Breast epithelium (tissue), 4 donors: ENCODE results near the gene CLDN9. TPM values are rescaled to one million over a fixed set of nuclear protein-coding genes. Genes with fewer than 3 reads are reported as not detected.

Experiments
- DNase-seq, 2 donors: peaks; one replicate each; pipeline ENCODE4 v3.0.0-alpha.2; 2019; ENCODE audit warnings: low spot score in 2 of 2
- H3K27ac ChIP-seq, 2 donors: fragments of 200-600 bp; sonication (generic) in 1 of 2; one replicate each; pipeline ENCODE4 v1.5.1; 2016 to 2019; ENCODE audit warnings: mild to moderate bottlenecking in 1 of 2
- H3K27me3 ChIP-seq, 2 donors: fragments of 200-600 bp; sonication (generic) in 1 of 2; one replicate each; pipeline versions ENCODE4 v1.5.1 to v1.6.0; 2017 to 2019; ENCODE audit warnings: control low read depth in 1 of 2, mild to moderate bottlenecking in 1 of 2
- H3K36me3 ChIP-seq: fragments of 200-600 bp; one replicate; pipeline ENCODE4 v1.5.1; 2019
- H3K4me1 ChIP-seq, 2 donors: fragments of 200-600 bp; sonication (generic); one replicate each; pipeline ENCODE4 v1.5.1; 2016 to 2019; ENCODE audit warnings: control low read depth in 1 of 2
- H3K4me3 ChIP-seq, 3 donors: fragments of 200-600 bp; sonication (generic); 1 replicate in 2 of 3; 2 replicates in 1 of 3; pipeline ENCODE4 v1.5.1; 2016 to 2019; ENCODE audit warnings: mild to moderate bottlenecking in 3 of 3, moderate library complexity in 2 of 3
- H3K9me3 ChIP-seq, 2 donors: fragments of 200-600 bp; sonication (generic) in 1 of 2; one replicate each; pipeline ENCODE4 v1.5.1; 2016 to 2019; ENCODE audit warnings: control low read depth in 1 of 2
- CTCF ChIP-seq, 3 donors: fragments of 450-650 bp; IDR thresholded peaks; one replicate each; pipeline ENCODE4 v1.5.1; 2016 to 2017; ENCODE audit warnings: antibody characterized with exemption in 3 of 3, mild to moderate bottlenecking in 3 of 3, moderate library complexity in 3 of 3
- POLR2A ChIP-seq: fragments of 450-650 bp; IDR thresholded peaks from one replicate; pipeline ENCODE4 v1.6.1; 2016; ENCODE audit warnings: antibody characterized with exemption, mild to moderate bottlenecking, moderate library complexity
- POLR2AphosphoS5 ChIP-seq, 3 donors: sonication (generic); formaldehyde crosslinking; IDR thresholded peaks; one replicate each; pipeline ENCODE4 v1.6.1; 2017; ENCODE audit warnings: antibody characterized with exemption in 3 of 3
- intact Hi-C: fragments of 100-400 bp; cut with DNase I; formaldehyde crosslinking; loops from one replicate; pipeline ENCODE4 v1.15.1; 2023; ENCODE audit warnings: low total_unique reads
- total RNA-seq, 3 donors: library from RNA; depleted of rRNA; stranded (reverse); fragments of >200 nt; gene quantifications; one replicate each; pipeline ENCODE4 v1.1.0, GENCODE V29; 2016

The CLDN9 gene
- total RNA-seq, 3 donors from 2014 or later: 0.15 TPM; not detected in 2

- H3K9me3 ChIP-seq: no peaks in the 10 kb centered on the region
- H3K4me3 ChIP-seq: peak overlapping the region in 2 of 3 donors; percentile 75 to 89
- TF ChIP-seq POLR2A: no peak
- TF ChIP-seq POLR2AphosphoS5 (IDR thresholded peaks at IDR 0.05): no peak
- TF ChIP-seq CTCF (IDR thresholded peaks at IDR 0.05): no peak
- H3K27me3 ChIP-seq: no peaks in the 10 kb centered on the region
- H3K4me1 ChIP-seq: no peaks in the 10 kb centered on the region
- H3K36me3 ChIP-seq: no peaks in the 10 kb centered on the region
- DNase-seq: no peak
- intact Hi-C loops: loop anchor here (10.0 kb wide), 1 partner anchor 107 kb away; no protein-coding TSS in a partner anchor
- H3K27ac ChIP-seq: no peak overlapping the region
Measured at GRCh38 chr16:3057181-3058138, 44.7 kb downstream of the CLDN9 start.

- TF ChIP-seq POLR2A (no peak), POLR2AphosphoS5 (IDR thresholded peaks at IDR 0.05) (no peak), CTCF (IDR thresholded peaks at IDR 0.05) (no peak)
- Histone ChIP-seq H3K4me3 (peak overlapping the region; percentile 70 to 89 (median 75)), H3K9me3 (no peaks in the 10 kb centered on the region), H3K4me1 (no peaks in the 10 kb centered on the region), H3K27ac (peak overlapping the region; percentile 75 to 80), H3K36me3 (no peaks in the 10 kb centered on the region), H3K27me3 (no peaks in the 10 kb centered on the region)
- peak; percentile 51 to 68 for DNase-seq
- intact Hi-C loops: loop anchor here (10.0 kb wide), 1 partner anchor 106 kb away; no protein-coding TSS in a partner anchor
Measured at GRCh38 chr16:3058139-3059030, 45.7 kb downstream of the CLDN9 start.

- Histone ChIP-seq H3K36me3 (no peaks in the 10 kb centered on the region), H3K27ac (peak overlapping the region; percentile 75 to 80), H3K4me1 (no peaks in the 10 kb centered on the region), H3K9me3 (no peaks in the 10 kb centered on the region), H3K27me3 (no peaks in the 10 kb centered on the region), H3K4me3 (peak overlapping the region; percentile 70 to 89 (median 75))
- no peak for TF ChIP-seq POLR2A
- TF ChIP-seq CTCF (IDR thresholded peaks at IDR 0.05): peak; percentile 55 to 97 (median 83)
- TF ChIP-seq POLR2AphosphoS5 (IDR thresholded peaks at IDR 0.05): peak; percentile 49 to 69 (median 58)
- DNase-seq: peak; percentile 77 to 83
- intact Hi-C loops: loop anchor here (10.0 kb wide), 1 partner anchor 106 kb away; no protein-coding TSS in a partner anchor
Measured at GRCh38 chr16:3059041-3059722, 46.5 kb downstream of the CLDN9 start.

GRCh38 chr16:3059723-3060242, 47.1 kb downstream of the CLDN9 start:
- Histone ChIP-seq H3K4me3 (peak overlapping the region; percentile 70 to 89 (median 75)), H3K4me1 (no peaks in the 10 kb centered on the region), H3K27ac (peak overlapping the region; percentile 75 to 80), H3K9me3 (no peaks in the 10 kb centered on the region), H3K27me3 (no peaks in the 10 kb centered on the region), H3K36me3 (no peaks in the 10 kb centered on the region)
- TF ChIP-seq POLR2AphosphoS5 (IDR thresholded peaks at IDR 0.05) (no peak), POLR2A (no peak), CTCF (IDR thresholded peaks at IDR 0.05) (no peak)
- DNase-seq: no peak
- intact Hi-C loops: loop anchor here (10.0 kb wide), 1 partner anchor 105 kb away; no protein-coding TSS in a partner anchor
